OCI-LY1 (cell line): Measurements from ENCODE around the gene ADAMTSL1.

Experiments
- H2AFZ ChIP-seq: fragments of 200-600 bp; sonication (generic), shearing (Covaris generic); 2 replicates; pipeline ENCODE4 v1.6.0; 2014; ENCODE audit warnings: antibody characterized with exemption, mild to moderate bottlenecking, low read length
- H3F3A ChIP-seq: fragments of 200-600 bp; sonication (generic), shearing (Covaris generic); 2 replicates; pipeline ENCODE4 v1.6.0; 2014; ENCODE audit warnings: mild to moderate bottlenecking, antibody characterized with exemption, low read length, moderate library complexity; ENCODE audit not compliant: insufficient read depth
- H3K27ac ChIP-seq: fragments of 200-600 bp; sonication (generic); 2 replicates; pipeline ENCODE4 v1.5.1; 2014; ENCODE audit warnings: low read length, mixed run types, mild to moderate bottlenecking, low read depth; ENCODE audit not compliant: poor library complexity, severe bottlenecking
- H3K27me3 ChIP-seq: fragments of 200-600 bp; sonication (generic); 2 replicates; pipeline ENCODE4 v1.6.0; 2014; ENCODE audit warnings: antibody characterized with exemption, mild to moderate bottlenecking, low read length, moderate library complexity; ENCODE audit not compliant: insufficient read depth
- H3K36me3 ChIP-seq: fragments of 200-600 bp; sonication (generic); 2 replicates; pipeline ENCODE4 v1.6.1; 2014; ENCODE audit warnings: mild to moderate bottlenecking, antibody characterized with exemption, low read length, moderate library complexity, mixed read lengths; ENCODE audit not compliant: insufficient read depth
- H3K4me1 ChIP-seq: fragments of 200-600 bp; sonication (generic); 2 replicates; pipeline ENCODE4 v1.5.1; 2014; ENCODE audit warnings: mild to moderate bottlenecking, low read length, moderate library complexity; ENCODE audit not compliant: insufficient read depth, severe bottlenecking
- H3K4me2 ChIP-seq: fragments of 200-600 bp; sonication (generic), shearing (Covaris generic); 2 replicates; pipeline ENCODE4 v1.6.1; 2014; ENCODE audit warnings: low read length
- H3K4me3 ChIP-seq: fragments of 200-600 bp; sonication (generic); 2 replicates; pipeline ENCODE4 v1.5.1; 2014; ENCODE audit warnings: low read length, low read depth, mild to moderate bottlenecking, mixed read lengths; ENCODE audit not compliant: poor library complexity, severe bottlenecking
- H3K79me2 ChIP-seq: fragments of 200-600 bp; shearing (Covaris generic); 2 replicates; pipeline ENCODE4 v1.6.1; 2016; ENCODE audit warnings: mixed run types, low read length, mixed read lengths; ENCODE audit not compliant: insufficient read depth
- H3K9ac ChIP-seq: fragments of 200-600 bp; sonication (generic), shearing (Covaris generic); 2 replicates; pipeline ENCODE4 v1.6.1; 2014; ENCODE audit warnings: mild to moderate bottlenecking, low read length, mixed read lengths
- H3K9me2 ChIP-seq: fragments of 200-600 bp; sonication (generic), shearing (Covaris generic); 2 replicates; pipeline ENCODE4 v1.6.1; 2014; ENCODE audit warnings: low read depth, mild to moderate bottlenecking, low read length, mixed read lengths
- H3K9me3 ChIP-seq: fragments of 200-600 bp; shearing (Covaris generic); 2 replicates; pipeline ENCODE4 v1.6.1; 2014; ENCODE audit warnings: low read length, mixed read lengths
- H4K20me1 ChIP-seq: fragments of 200-600 bp; sonication (generic), shearing (Covaris generic); 2 replicates; pipeline ENCODE4 v1.6.0; 2016; ENCODE audit warnings: mild to moderate bottlenecking, low read length; ENCODE audit not compliant: insufficient read depth
- CTCF ChIP-seq: fragments of 200-600 bp; sonication (generic), shearing (Covaris generic); IDR thresholded peaks from 2 replicates; pipeline ENCODE4 v1.5.1; 2017; ENCODE audit warnings: mild to moderate bottlenecking, antibody characterized with exemption, low read length, moderate library complexity, mixed read lengths
- EZH2 ChIP-seq: fragments of 200-600 bp; sonication (generic), shearing (Covaris generic); IDR thresholded peaks from 2 replicates; pipeline ENCODE4 v1.8.0; 2017; ENCODE audit warnings: borderline replicate concordance, mixed run types, mild to moderate bottlenecking, antibody characterized with exemption, low read length, moderate library complexity, mixed read lengths

ADAMTSL1 gene

DNA sequence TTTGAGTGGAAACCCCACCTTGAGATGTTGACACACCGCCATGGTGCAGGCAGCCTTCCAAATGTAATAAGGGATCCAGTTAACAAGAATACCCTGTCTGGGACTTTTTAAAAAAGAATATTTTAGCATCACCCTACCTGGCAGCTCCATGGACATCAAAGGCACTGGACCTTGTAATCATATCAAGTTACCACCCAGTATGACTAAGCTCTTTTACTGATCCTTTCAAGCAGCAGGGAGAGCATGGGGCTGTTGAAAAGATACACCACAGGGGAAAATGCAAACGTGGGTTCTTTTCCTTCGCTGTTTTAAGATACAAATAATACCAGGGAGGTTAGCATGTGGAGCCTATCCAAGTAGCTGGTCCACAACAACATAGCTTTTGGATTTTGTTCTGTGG, 347.8 kb downstream of the ADAMTSL1 start:
- Histone ChIP-seq H3K4me2 (no peak overlapping the region), H3K79me2 (no peaks in the 10 kb centered on the region), H3K4me3 (no peak overlapping the region), H3K36me3 (no peaks in the 10 kb centered on the region), H3K9me3 (no peaks in the 10 kb centered on the region), H3K27ac (no peak overlapping the region), H3K9ac (no peak overlapping the region), H3K4me1 (no peaks in the 10 kb centered on the region), H3K27me3 (no peaks in the 10 kb centered on the region), H4K20me1 (no peaks in the 10 kb centered on the region), H3F3A (no peaks in the 10 kb centered on the region), H2AFZ (no peak overlapping the region), H3K9me2 (no peaks in the 10 kb centered on the region)
- no peak for TF ChIP-seq EZH2
- TF ChIP-seq CTCF, result no peak

DNA sequence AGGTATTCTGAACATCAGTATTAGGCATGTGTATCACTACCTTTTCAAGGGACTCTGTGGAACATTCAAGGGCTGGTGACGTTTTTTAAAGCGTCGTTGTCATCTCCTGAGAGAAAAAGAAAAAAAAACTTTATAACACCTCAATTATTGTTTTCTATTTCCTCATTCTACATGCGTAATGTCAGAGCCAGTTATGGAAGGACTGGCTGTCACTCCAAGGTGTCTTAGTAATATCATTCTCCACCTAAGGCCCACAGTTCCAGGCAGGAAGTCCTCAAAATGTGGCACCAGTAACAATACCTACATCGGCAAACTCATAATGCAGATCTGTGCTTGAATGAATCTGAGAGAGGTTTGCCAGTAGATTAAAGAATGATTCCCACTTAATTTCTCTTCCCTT, 348.9 kb downstream of the ADAMTSL1 start:
- Histone ChIP-seq H4K20me1 (no peaks in the 10 kb centered on the region), H3K36me3 (no peaks in the 10 kb centered on the region), H3K9me3 (no peaks in the 10 kb centered on the region), H3K79me2 (no peaks in the 10 kb centered on the region), H3F3A (no peaks in the 10 kb centered on the region), H3K4me2 (no peak overlapping the region), H3K27ac (no peak overlapping the region), H3K4me3 (no peak overlapping the region), H2AFZ (no peak overlapping the region), H3K27me3 (no peaks in the 10 kb centered on the region), H3K9ac (no peak overlapping the region), H3K9me2 (no peaks in the 10 kb centered on the region), H3K4me1 (no peaks in the 10 kb centered on the region)
- TF ChIP-seq EZH2, result no peak
- no peak for TF ChIP-seq CTCF

DNA sequence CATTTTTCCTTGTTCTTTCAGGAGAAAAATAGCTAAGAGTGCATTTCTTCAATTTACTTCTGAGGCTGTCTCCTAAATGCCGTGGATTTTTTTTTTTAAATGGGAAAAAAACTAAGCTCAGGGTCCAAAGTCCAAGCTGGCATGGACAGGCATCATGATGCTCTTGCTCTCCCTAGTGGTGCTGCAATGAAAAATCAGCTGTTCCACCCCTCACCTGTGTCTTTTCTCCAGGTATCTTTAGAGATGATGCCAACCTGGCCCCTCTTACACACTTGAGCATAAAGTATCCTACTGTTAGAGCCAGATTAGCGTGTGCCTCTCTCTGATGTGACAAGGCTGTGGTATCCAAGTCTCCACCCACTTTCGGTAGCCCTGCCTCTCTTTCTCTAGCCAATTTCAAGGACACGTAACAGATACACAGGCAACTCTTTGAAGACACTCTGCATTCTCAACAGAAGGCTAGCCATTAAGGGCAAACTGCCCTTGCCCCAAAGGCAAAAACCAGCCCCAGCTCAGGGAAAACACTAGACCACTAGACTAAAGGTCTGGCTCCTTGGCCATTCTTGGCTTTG, 350.2 kb downstream of the ADAMTSL1 start:
- TF ChIP-seq EZH2 (no peak), CTCF (peak; percentile 22; the same call in 1 of the 2 replicates)
- Histone ChIP-seq H3K36me3 (no peaks in the 10 kb centered on the region), H4K20me1 (no peaks in the 10 kb centered on the region), H2AFZ (no peak overlapping the region), H3K4me3 (no peak overlapping the region), H3K27me3 (no peaks in the 10 kb centered on the region), H3K79me2 (no peaks in the 10 kb centered on the region), H3K27ac (no peak overlapping the region), H3K9me2 (no peaks in the 10 kb centered on the region), H3K4me2 (no peak overlapping the region), H3K9me3 (no peaks in the 10 kb centered on the region), H3K9ac (no peak overlapping the region), H3K4me1 (no peaks in the 10 kb centered on the region), H3F3A (no peaks in the 10 kb centered on the region)
